ENCODE measurements around the gene ANKRD33B.
"Not testable (repeated sequence)": the region's sequence is repeated elsewhere in the genome, so short reads cannot be mapped to it uniquely, and the experiment has no call there.

The ANKRD33B gene

DNA sequence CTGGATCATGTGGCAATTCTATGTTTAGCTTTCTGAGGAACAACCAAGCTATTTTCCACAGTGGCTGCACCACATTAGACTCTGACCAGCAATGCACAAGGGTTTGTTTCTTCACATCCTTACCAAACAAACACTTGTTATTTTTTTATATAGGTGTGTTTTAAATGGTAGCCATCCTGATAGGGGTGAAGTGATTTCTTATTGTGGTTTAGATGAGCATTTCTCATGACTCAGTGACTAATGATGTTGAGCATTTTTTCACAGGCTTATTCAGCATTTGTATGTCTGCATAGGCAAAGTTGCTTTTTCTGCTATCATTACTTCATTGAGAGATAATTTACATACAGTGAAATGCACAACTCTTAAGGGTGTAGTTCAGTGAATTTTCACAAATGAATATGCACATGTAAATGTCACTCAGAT, 36.0 kb downstream of the ANKRD33B start:
- Histone ChIP-seq H3K27ac (no peak overlapping the region), H3K9ac (no peak overlapping the region), H3K4me1 (peaks cover 40% of the 10 kb centered on the region), H3K36me3 (peaks cover 42% of the 10 kb centered on the region), H3K27me3 (no peaks in the 10 kb centered on the region), H3K4me3 (no peak overlapping the region), H3K9me3 (peaks cover 29% of the 10 kb centered on the region), H4K20me1 (peaks cover 87% of the 10 kb centered on the region), H3K4me2 (no peak overlapping the region)
- no peak for TF ChIP-seq Cebpa-rat (IDR thresholded peaks at IDR 0.05)

DNA sequence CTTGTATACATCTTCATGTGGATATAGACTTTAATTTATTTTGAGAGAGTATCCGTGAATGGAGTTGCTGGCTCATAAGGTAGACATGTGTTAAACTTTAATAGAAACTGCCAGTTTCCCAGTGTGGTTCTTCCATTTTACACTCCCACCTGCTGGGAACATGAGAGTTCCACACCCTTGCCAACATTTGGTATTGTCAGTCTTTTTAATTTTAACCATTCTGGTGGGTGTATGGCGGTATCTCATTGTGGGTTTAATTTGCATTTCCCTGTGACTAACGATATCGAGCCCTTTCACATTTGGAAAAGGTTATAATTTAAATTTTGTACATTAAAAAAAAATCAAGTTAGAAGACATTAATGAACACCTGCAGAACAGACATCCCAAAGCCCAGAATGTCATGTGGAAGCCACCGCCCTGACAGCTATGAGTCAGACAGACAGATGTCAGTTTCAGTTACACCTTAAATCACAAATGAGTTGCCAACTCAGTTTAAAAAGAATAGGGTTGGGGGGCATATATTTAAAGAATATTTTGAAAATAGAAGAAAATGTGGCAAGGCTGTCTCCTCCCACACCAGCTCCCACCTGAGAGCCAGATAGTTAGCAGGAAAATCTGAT, 36.9 kb downstream of the ANKRD33B start:
- peaks cover 29% of the 10 kb centered on the region for H3K9me3 ChIP-seq
- peaks cover 36% of the 10 kb centered on the region for H3K36me3 ChIP-seq
- H3K4me2 ChIP-seq = peak overlapping the region; percentile 43
- H3K4me3 ChIP-seq = no peak overlapping the region
- TF ChIP-seq Cebpa-rat (IDR thresholded peaks at IDR 0.05) = no peak
- H3K27ac ChIP-seq = no peak overlapping the region
- H3K4me1 ChIP-seq = peaks cover 40% of the 10 kb centered on the region
- no peak overlapping the region; the same call in 1 of the 2 replicates for H3K9ac ChIP-seq
- no peaks in the 10 kb centered on the region for H3K27me3 ChIP-seq
- H4K20me1 ChIP-seq = peaks cover 81% of the 10 kb centered on the region

DNA sequence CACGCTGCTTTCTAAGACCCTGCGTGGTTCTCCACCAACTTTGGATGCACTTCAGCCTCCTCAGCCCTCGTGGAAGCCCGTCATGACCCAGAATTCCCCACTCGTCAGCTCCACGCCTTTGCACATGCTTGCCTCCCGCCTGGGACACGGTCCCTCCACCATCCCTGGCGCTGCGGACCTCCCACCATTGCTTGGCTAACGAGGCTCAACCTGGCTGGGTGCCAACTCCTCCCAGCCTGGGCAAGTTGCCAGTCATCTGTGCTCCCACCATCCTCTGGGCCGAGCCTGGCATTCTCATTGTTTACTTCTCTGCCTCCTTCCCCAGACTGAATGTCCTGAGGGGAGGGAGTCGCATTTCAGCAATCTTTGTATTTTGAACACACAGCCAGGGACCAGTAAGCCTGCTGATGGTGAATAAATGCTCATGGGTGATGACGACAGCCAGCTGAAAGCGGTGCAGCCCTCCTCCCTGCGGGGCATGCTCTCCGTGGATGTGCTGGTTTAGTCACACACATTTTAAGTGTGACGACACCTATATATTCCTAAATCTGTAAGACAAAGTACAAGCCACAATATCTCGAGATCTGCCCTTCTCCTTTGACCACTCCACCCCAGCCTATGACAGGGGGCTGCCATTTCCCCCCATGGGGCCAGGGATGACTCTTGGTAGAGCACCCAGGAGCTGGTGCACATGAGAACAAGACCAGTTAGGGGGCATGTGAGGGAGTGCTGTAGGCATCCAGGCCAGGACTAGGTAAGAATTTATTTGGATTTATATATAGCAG, 37.6 kb downstream of the ANKRD33B start:
- Histone ChIP-seq H3K4me3 (no peak overlapping the region), H3K27ac (peak overlapping the region; percentile 55), H3K4me1 (peaks cover 44% of the 10 kb centered on the region), H3K27me3 (no peaks in the 10 kb centered on the region), H4K20me1 (peaks cover 74% of the 10 kb centered on the region), H3K9ac (no peak overlapping the region; the same call in 1 of the 2 replicates), H3K4me2 (peak overlapping the region; percentile 43), H3K9me3 (peaks cover 22% of the 10 kb centered on the region), H3K36me3 (peaks cover 29% of the 10 kb centered on the region)
- TF ChIP-seq Cebpa-rat (IDR thresholded peaks at IDR 0.05) = no peak

- H3K4me1 ChIP-seq = peaks cover 52% of the 10 kb centered on the region
- peak overlapping the region; percentile 43 for H3K4me2 ChIP-seq
- no peak overlapping the region for H3K4me3 ChIP-seq
- peaks cover 22% of the 10 kb centered on the region for H3K36me3 ChIP-seq
- peaks cover 66% of the 10 kb centered on the region for H4K20me1 ChIP-seq
- peaks cover 15% of the 10 kb centered on the region; the same call in 1 of the 2 replicates for H3K9me3 ChIP-seq
- H3K9ac ChIP-seq = no peak overlapping the region
- peak overlapping the region; percentile 55 for H3K27ac ChIP-seq
- no peak for TF ChIP-seq Cebpa-rat (IDR thresholded peaks at IDR 0.05)
- no peaks in the 10 kb centered on the region for H3K27me3 ChIP-seq
Measured at GRCh38 chr5:10602031-10602806, 38.3 kb downstream of the ANKRD33B start.

DNA sequence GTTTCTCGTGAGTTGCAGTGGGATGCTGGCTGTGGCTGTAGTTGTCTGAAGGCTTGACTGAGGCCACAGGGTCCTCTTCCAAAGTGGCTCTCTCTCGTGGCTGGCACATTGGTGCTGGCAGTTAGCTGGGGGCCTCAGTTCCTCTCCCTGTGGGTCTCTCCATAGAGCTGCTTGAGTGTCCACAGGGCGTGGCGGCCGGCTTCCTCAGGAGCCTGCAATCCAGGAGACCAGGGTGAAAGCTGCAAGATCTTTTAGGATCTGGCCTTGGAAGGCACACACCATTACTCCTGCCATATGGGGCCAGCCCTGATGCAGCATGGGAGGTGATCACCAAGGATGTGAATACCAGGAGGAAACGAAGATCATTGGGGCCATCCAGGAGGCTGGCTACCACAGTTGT, 41.1 kb downstream of the ANKRD33B start:
- H3K27me3 ChIP-seq = no peaks in the 10 kb centered on the region
- H3K36me3 ChIP-seq = peaks cover 18% of the 10 kb centered on the region
- no peak for TF ChIP-seq Cebpa-rat (IDR thresholded peaks at IDR 0.05)
- H4K20me1 ChIP-seq = peaks cover 40% of the 10 kb centered on the region
- no peaks in the 10 kb centered on the region for H3K9me3 ChIP-seq
- peak overlapping the region; percentile 67 for H3K27ac ChIP-seq
- H3K4me1 ChIP-seq = peaks cover 79% of the 10 kb centered on the region
- H3K4me3 ChIP-seq = no peak overlapping the region
- peak overlapping the region; percentile 93 for H3K4me2 ChIP-seq
- no peak overlapping the region for H3K9ac ChIP-seq

- Histone ChIP-seq H3K27ac (peak overlapping the region; percentile 88), H4K20me1 (peaks cover 27% of the 10 kb centered on the region), H3K4me2 (peak overlapping the region; percentile 93), H3K9ac (peak overlapping the region; percentile 78; the same call in 1 of the 2 replicates), H3K36me3 (peaks cover 14% of the 10 kb centered on the region), H3K4me1 (peaks cover 81% of the 10 kb centered on the region)
- not testable (repeated sequence) for H3K27me3 ChIP-seq, H3K9me3 ChIP-seq, H3K4me3 ChIP-seq
- TF ChIP-seq Cebpa-rat (IDR thresholded peaks at IDR 0.05) = peak; percentile 28; the same call in 1 of the 2 replicates
Measured at GRCh38 chr5:10606632-10607022, 42.8 kb downstream of the ANKRD33B start.

DNA sequence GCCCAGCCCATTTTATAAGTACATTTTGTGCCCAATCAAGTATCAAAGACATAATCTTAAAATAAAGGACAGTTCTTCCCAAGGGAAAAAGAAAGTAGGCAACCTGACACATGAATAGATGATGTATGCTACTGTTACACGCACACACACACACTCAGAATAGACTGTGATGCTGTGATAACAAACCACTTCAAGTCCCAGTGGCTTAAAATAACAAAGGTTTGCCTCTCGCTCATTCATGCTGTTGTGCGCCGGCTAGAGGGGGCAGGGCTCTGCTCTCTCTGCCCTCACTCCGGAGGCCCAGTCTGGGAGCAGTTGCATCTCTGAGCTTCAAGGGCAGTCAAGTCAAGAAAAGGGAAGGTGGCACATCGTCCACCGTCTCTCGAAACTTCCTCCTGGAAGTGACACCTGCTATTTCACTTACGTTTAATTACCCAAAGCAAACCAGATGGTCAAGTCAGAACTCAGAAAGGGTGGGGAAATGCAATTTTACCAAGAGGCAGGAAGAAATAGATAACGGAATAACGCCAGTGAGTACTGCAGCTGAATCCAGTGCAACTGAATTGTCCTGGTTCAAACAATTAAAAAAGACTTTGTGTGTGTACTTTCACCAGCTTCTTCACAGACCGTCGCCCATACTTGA, 43.3 kb downstream of the ANKRD33B start:
- peaks cover 27% of the 10 kb centered on the region for H4K20me1 ChIP-seq
- peaks cover 81% of the 10 kb centered on the region for H3K4me1 ChIP-seq
- H3K9ac ChIP-seq = peak overlapping the region; percentile 78
- H3K27me3 ChIP-seq = no peaks in the 10 kb centered on the region
- peak overlapping the region; percentile 93 for H3K4me2 ChIP-seq
- TF ChIP-seq Cebpa-rat (IDR thresholded peaks at IDR 0.05) = no peak
- peak overlapping the region; percentile 58 for H3K4me3 ChIP-seq
- peak overlapping the region; percentile 88 for H3K27ac ChIP-seq
- H3K9me3 ChIP-seq = no peaks in the 10 kb centered on the region
- H3K36me3 ChIP-seq = peaks cover 15% of the 10 kb centered on the region

- H3K4me3 ChIP-seq = peak overlapping the region; percentile 58
- peaks cover 80% of the 10 kb centered on the region for H3K4me1 ChIP-seq
- no peaks in the 10 kb centered on the region for H3K27me3 ChIP-seq
- H3K36me3 ChIP-seq = peaks cover 18% of the 10 kb centered on the region
- peaks cover 26% of the 10 kb centered on the region for H4K20me1 ChIP-seq
- peak; percentile 69 for TF ChIP-seq Cebpa-rat (IDR thresholded peaks at IDR 0.05)
- H3K27ac ChIP-seq = peak overlapping the region; percentile 88
- H3K9ac ChIP-seq = peak overlapping the region; percentile 78
- no peaks in the 10 kb centered on the region for H3K9me3 ChIP-seq
- H3K4me2 ChIP-seq = peak overlapping the region; percentile 93
Measured at GRCh38 chr5:10607666-10608073, 43.8 kb downstream of the ANKRD33B start.

DNA sequence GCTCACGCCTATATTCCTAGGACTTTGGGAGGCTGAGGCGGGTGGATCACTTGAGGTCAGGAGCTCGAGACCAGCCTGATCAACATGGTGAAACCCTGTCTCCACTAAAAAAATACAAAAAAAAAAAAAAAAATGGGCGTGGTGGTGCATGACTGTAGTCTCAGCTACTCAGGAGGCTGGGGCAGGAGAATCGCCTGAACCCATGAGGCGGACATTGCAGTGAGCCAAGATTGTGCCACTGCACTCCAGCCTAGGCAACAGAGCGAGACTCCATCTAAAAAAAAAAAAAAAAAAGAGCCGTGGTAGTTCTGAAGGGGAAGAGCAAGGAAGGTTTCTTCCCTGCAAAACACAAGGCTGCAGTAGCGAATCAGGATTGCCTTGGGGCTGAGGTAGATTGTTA, 44.2 kb downstream of the ANKRD33B start:
- not testable (repeated sequence) for H3K27me3 ChIP-seq, H3K9me3 ChIP-seq
- Histone ChIP-seq H3K27ac (peak overlapping the region; percentile 88), H3K4me3 (peak overlapping the region; percentile 58), H3K36me3 (peaks cover 18% of the 10 kb centered on the region), H3K4me2 (peak overlapping the region; percentile 93), H4K20me1 (peaks cover 26% of the 10 kb centered on the region), H3K4me1 (peaks cover 79% of the 10 kb centered on the region), H3K9ac (peak overlapping the region; percentile 78)

Measured in BLaER1 (cell line).